GM23338 (cell line): ENCODE results near the gene WIPF3. TPM values are rescaled to one million over a fixed set of nuclear protein-coding genes. Genes with fewer than 3 reads are reported as not detected.

Source experiments
- ATAC-seq: fragments of 200-7000 bp; cut with Tn5 transposase; 3 replicates; pipeline ENCODE4 v1.9.1; 2020
- DNase-seq: peaks from one replicate; pipeline ENCODE4 v3.0.0-alpha.2; 2015; ENCODE audit warnings: low spot score
- H2AFZ ChIP-seq: fragments of 200-600 bp; sonication (generic); 2 replicates; pipeline ENCODE4 v1.8.0; 2016; ENCODE audit warnings: antibody characterized with exemption, mild to moderate bottlenecking, moderate library complexity
- H3F3A ChIP-seq: fragments of 200-600 bp; sonication (generic); replicated peaks from 2 replicates; pipeline ENCODE4 v1.8.0; 2017; ENCODE audit warnings: antibody characterized with exemption, mixed run types, low read depth
- H3K27ac ChIP-seq: fragments of 200-600 bp; sonication (generic); 2 replicates; pipeline ENCODE4 v1.6.1; 2016; ENCODE audit warnings: low read depth
- H3K27me3 ChIP-seq: fragments of 200-600 bp; sonication (generic); 2 replicates; pipeline ENCODE4 v1.8.0; 2016; ENCODE audit warnings: mild to moderate bottlenecking, mixed run types, moderate library complexity; ENCODE audit not compliant: insufficient read depth
- H3K36me3 ChIP-seq: fragments of 200-600 bp; sonication (generic); 2 replicates; pipeline ENCODE4 v1.8.0; 2016; ENCODE audit warnings: mild to moderate bottlenecking; ENCODE audit not compliant: insufficient read depth
- H3K4me1 ChIP-seq: fragments of 200-600 bp; sonication (generic); 2 replicates; pipeline ENCODE4 v1.8.0; 2016; ENCODE audit warnings: mild to moderate bottlenecking, moderate library complexity; ENCODE audit not compliant: insufficient read depth
- H3K4me2 ChIP-seq: fragments of 200-600 bp; sonication (generic); 2 replicates; pipeline ENCODE4 v1.7.1; 2017; ENCODE audit warnings: mixed run types
- H3K4me3 ChIP-seq: fragments of 200-600 bp; sonication (generic); 2 replicates; pipeline ENCODE4 v1.6.1; 2016; ENCODE audit warnings: mixed run types
- H3K79me2 ChIP-seq: fragments of 200-600 bp; sonication (generic); replicated peaks from 2 replicates; pipeline ENCODE4 v1.8.0; 2017; ENCODE audit warnings: mild to moderate bottlenecking; ENCODE audit not compliant: insufficient read depth
- H3K9me2 ChIP-seq: fragments of 200-600 bp; sonication (generic); 2 replicates; pipeline ENCODE4 v1.8.0; 2017; ENCODE audit not compliant: insufficient read depth
- H4K20me1 ChIP-seq: fragments of 200-600 bp; sonication (generic); replicated peaks from 2 replicates; pipeline ENCODE4 v1.8.0; 2017; ENCODE audit warnings: mild to moderate bottlenecking; ENCODE audit not compliant: insufficient read depth
- H3K27ac Mint-ChIP-seq: 2 replicates; pipeline ENCODE4 v1.8.0; 2020; ENCODE audit warnings: inconsistent platforms, mild to moderate bottlenecking, moderate library complexity, mixed read lengths
- H3K27me3 Mint-ChIP-seq: 3 replicates; pipeline ENCODE4 v1.8.0; 2022; ENCODE audit warnings: low read depth, mild to moderate bottlenecking, moderate library complexity, mixed read lengths, inconsistent platforms; ENCODE audit not compliant: insufficient read depth, poor library complexity
- H3K36me3 Mint-ChIP-seq: 3 replicates; pipeline ENCODE4 v1.8.0; 2021; ENCODE audit warnings: low read depth, mild to moderate bottlenecking, inconsistent platforms, moderate library complexity, mixed read lengths
- H3K4me1 Mint-ChIP-seq: 3 replicates; pipeline ENCODE4 v1.8.0; 2020; ENCODE audit warnings: mild to moderate bottlenecking, inconsistent platforms, mixed read lengths
- H3K4me3 Mint-ChIP-seq: 3 replicates; pipeline ENCODE4 v1.8.0; 2021; ENCODE audit warnings: moderate library complexity, mild to moderate bottlenecking, inconsistent platforms, mixed read lengths
- H3K9me3 Mint-ChIP-seq: 3 replicates; pipeline ENCODE4 v1.8.0; 2020; ENCODE audit warnings: moderate library complexity, mild to moderate bottlenecking, inconsistent platforms, mixed read lengths
- CREB1 ChIP-seq: fragments of 250-450 bp; sonication (Bioruptor Pico); IDR thresholded peaks from 2 replicates; pipeline ENCODE4 v1.5.0; 2020; ENCODE audit warnings: low read depth, mild to moderate bottlenecking, moderate library complexity
- CTCF ChIP-seq, 2 experiments: fragments of 200-600 bp in 1 of 2; sonication (generic) in 1 of 2; conservative IDR thresholded peaks; 2 replicates each; pipeline versions ENCODE4 v1.5.1 to v1.6.1; 2016 to 2017; ENCODE audit warnings: antibody characterized with exemption in 2 of 2, low read depth in 2 of 2, mild to moderate bottlenecking in 2 of 2, moderate library complexity in 1 of 2
- ETS1 ChIP-seq: IDR thresholded peaks from 2 replicates; pipeline ENCODE4 v1.6.1; 2016; ENCODE audit warnings: antibody characterized with exemption
- EZH2 ChIP-seq: fragments of 200-600 bp; sonication (generic); IDR thresholded peaks from one replicate; pipeline ENCODE4 v1.8.0; 2017; ENCODE audit warnings: antibody characterized with exemption, mild to moderate bottlenecking, low read depth; ENCODE audit not compliant: unreplicated experiment
- EZH2phosphoT487 ChIP-seq: fragments of 200-600 bp; sonication (generic); IDR thresholded peaks from one replicate; pipeline ENCODE4 v1.8.1; 2018; ENCODE audit warnings: antibody characterized with exemption; ENCODE audit not compliant: unreplicated experiment
- JUNB ChIP-seq: IDR thresholded peaks from one replicate; pipeline ENCODE4 v1.6.1; 2016; ENCODE audit warnings: antibody characterized with exemption; ENCODE audit not compliant: unreplicated experiment
- NANOG ChIP-seq: IDR thresholded peaks from 2 replicates; pipeline ENCODE4 v1.6.1; 2016; ENCODE audit warnings: antibody characterized with exemption, borderline replicate concordance
- POLR2AphosphoS5 ChIP-seq: IDR thresholded peaks from 2 replicates; pipeline ENCODE4 v1.6.1; 2016; ENCODE audit warnings: antibody characterized with exemption, low read depth
- REST ChIP-seq: IDR thresholded peaks from one replicate; pipeline ENCODE4 v1.6.1; 2018; ENCODE audit warnings: antibody characterized with exemption; ENCODE audit not compliant: unreplicated experiment
- ZNF114 ChIP-seq: fragments of 250-450 bp; sonication (Bioruptor Pico); IDR thresholded peaks from 2 replicates; pipeline ENCODE4 v1.5.0; 2020; ENCODE audit warnings: mild to moderate bottlenecking, moderate library complexity
- polyA plus RNA-seq: library from polyadenylated mRNA; unstranded; fragments of >200 nt; fragmentation: Nextera tagmentation; extraction: Ambion mirVana; gene quantifications from 2 replicates; pipeline ENCODE4 v1.2.1, GENCODE V29; 2016
- total RNA-seq: library from RNA; depleted of rRNA; stranded (reverse); fragments of >200 nt; shearing (Covaris generic); gene quantifications from 2 replicates; pipeline ENCODE4 v1.2.3, GENCODE V29; 2014

Gene WIPF3
- total and polyA plus RNA-seq, 2 experiments from 2014 or later = 5.7 to 11.4 TPM

DNA sequence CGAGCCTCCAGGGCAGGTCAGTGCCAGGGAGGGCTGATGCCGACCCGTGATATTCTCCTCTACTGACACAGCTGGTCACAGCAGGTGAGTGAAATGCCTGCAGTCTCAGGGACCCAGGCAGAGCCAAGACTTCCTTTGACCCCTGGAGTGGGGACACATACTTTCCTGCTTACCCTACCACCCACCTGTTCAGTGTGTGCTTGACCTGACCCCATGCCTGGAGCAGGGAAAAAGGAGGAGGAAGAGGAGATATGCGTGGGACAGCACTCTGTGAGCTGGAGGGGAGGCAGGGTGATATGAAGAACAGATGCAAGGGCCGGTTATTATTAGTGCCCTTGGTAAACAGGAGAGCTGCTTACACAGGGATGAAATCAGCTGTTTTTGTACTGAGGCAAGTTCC, 40.8 kb upstream of the WIPF3 start (continued):
- TF ChIP-seq REST = no peak

GRCh38 chr7:29770371-29770770, 35.9 kb upstream of the WIPF3 start:
- no peaks in the 10 kb centered on the region for H3K36me3 Mint-ChIP-seq
- TF ChIP-seq CTCF (conservative IDR thresholded peaks at IDR 0.05; ENCODE audit: low read depth in 2 of 2) (no peak), EZH2 (no peak), ETS1 (no peak), NANOG (no peak), CREB1 (no peak), ZNF114 (CRISPR knock-in tag) (no peak), REST (no peak), EZH2phosphoT487 (no peak), JUNB (no peak), POLR2AphosphoS5 (no peak)
- H3K4me3 Mint-ChIP-seq = no peak overlapping the region

More at GRCh38 chr7:29770371-29770770, 35.9 kb upstream of the WIPF3 start:
- Histone ChIP-seq H3K36me3 (no peaks in the 10 kb centered on the region), H3K79me2 (no peaks in the 10 kb centered on the region), H4K20me1 (no peaks in the 10 kb centered on the region), H3K4me3 (no peak overlapping the region), H3K27ac (no peak overlapping the region), H3K4me1 (no peaks in the 10 kb centered on the region), H3F3A (no peaks in the 10 kb centered on the region), H3K27me3 (no peaks in the 10 kb centered on the region), H3K4me2 (no peak overlapping the region), H2AFZ (no peak overlapping the region), H3K9me2 (no peaks in the 10 kb centered on the region)
- Mint-ChIP-seq H3K9me3 (no peaks in the 10 kb centered on the region), H3K27ac (no peak overlapping the region), H3K27me3 (peaks cover 1% of the 10 kb centered on the region), H3K4me1 (peaks cover 3% of the 10 kb centered on the region; the same call in 2 of the 3 replicates)
- ATAC-seq (no peak), DNase-seq (no peak)
